GM20000 (cell line): ENCODE data around the gene MEIS2.

Experiments used
- DNase-seq: peaks from one replicate; pipeline ENCODE4 v3.0.0; 2012; ENCODE audit warnings: low spot score
- TF ChIP-seq, protein P1 (sequence below): IDR thresholded peaks from 2 replicates; pipeline ENCODE4 v1.5.1; 2012; ENCODE audit warnings: mild to moderate bottlenecking, control low read depth; ENCODE audit errors: extremely low read depth, missing control alignments

Gene MEIS2

DNA sequence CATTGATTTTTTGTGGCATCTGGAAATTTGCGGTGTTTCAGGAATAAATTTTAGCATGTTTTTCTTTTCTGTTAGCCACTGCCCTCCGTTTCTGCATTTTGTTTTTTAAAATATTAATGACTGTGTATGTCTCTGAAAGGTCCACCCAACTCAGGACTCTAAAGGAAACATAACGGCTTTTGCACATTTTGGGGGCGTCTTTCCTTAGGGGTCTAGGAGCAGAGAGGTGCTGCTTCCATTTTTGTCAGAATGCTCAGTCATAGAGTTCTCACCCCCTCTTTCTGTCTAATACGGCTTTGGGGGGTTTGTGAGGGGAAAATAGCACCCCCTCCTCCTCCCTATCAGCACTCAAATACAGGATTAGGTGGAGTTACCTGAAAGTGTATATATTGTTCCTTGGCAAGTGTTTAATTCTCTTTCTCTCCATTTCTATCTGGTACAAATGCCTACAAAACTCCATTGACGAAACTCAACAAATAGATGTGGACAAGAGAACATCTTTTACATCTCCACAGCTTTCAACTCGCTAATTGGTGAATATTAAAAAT lies 219.4 kb downstream of the MEIS2 start:
- DNase-seq, result no peak
- TF ChIP-seq, protein P1, sequence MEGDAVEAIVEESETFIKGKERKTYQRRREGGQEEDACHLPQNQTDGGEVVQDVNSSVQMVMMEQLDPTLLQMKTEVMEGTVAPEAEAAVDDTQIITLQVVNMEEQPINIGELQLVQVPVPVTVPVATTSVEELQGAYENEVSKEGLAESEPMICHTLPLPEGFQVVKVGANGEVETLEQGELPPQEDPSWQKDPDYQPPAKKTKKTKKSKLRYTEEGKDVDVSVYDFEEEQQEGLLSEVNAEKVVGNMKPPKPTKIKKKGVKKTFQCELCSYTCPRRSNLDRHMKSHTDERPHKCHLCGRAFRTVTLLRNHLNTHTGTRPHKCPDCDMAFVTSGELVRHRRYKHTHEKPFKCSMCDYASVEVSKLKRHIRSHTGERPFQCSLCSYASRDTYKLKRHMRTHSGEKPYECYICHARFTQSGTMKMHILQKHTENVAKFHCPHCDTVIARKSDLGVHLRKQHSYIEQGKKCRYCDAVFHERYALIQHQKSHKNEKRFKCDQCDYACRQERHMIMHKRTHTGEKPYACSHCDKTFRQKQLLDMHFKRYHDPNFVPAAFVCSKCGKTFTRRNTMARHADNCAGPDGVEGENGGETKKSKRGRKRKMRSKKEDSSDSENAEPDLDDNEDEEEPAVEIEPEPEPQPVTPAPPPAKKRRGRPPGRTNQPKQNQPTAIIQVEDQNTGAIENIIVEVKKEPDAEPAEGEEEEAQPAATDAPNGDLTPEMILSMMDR, result no peak

DNA sequence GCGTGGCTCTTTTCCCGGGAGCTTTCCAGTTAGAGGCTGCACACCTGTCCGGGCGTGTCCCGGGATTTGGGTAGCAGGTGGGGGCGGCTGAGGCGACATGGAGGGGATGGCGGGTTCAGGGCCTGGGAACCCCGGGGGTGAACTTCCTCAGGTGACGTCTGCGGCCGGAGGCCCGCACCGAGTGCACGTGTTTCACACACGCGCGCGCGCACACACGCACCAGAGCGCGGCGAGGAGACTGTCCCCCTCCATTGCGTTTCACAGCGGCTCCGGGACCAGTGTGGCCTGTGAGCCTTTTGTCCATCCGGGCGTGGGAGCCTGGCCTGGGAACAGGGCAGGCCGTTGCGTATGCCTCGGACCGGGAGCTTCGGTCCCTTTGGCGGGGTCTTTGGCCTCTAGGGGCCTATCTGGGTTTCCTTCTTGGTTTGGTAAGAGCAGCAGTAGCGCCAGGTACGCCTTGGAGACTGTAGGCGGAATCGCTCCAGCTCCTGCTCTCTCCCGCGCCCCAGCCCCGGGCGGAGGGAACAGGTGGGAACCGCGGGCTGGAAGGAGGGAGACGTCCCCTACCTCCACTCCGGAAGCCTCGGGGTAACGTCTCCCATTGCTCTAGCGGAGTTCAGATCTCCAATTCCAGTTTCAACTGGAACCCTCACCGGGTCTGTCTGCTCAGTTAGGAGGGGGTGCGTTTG lies 220.0 kb downstream of the MEIS2 start:
- no peak for DNase-seq

DNA sequence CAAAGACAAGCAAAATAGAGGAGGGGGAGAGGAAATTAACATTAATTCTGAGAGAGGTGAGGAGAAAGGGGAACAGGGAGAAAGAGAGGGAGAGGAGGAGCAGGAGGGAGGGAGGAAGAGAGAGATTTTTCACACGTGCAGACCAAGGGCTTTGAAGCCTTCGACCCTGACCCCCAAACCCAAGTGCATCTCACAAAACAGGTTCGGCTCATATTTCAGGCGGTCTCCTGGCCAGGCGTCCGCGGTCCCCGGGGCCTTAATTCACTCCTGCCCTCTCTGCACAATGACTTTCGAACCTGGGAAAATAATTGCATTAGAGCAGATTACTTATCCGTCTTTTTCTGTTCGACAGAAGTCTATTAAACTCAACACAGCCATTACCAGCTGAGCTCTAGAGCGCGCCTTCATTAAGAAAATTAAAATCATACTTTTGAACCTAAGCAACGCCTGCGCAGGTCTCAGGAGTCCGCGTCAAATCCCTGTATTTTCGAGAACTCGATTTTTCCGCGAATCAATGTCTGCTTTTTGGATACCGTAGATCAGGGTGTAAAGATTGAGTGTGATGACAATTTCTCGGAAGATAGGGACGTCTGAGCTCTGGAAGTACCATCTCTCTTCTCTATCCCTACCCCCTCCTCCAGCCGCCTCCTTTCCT lies 220.7 kb downstream of the MEIS2 start:
- TF ChIP-seq, protein P1, result no peak
- DNase-seq, result no peak

More for the DNA sequence above, 220.0 kb downstream of the MEIS2 start:
- TF ChIP-seq, protein P1, result no peak

DNA sequence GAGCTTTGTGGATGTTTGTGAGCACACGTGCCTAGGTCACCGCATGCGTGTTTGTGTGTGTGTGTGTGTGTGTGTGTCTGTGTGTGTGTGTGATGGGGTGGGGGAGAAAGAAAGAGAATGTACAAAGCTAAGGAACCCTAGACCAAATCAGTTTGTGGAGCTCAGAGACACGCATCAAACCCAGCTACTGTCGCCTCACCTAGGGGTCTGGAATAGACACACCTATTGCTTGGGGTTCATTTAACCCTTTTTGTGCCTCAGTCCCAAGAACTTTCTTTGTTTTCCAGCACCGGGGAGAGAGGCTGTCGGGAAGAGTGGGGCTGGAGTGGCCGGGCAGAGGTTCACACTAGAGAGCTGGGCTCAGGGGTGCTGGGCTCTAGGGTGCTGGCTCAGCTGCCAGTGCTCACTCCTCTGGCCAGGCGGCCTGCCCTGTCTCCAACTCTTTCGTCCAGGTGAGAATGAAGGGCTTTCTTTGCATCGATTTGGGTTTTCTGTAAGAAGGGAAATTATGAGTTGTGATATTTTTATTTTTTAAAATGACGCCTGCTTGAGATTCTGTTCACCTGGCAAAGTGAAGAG lies 221.6 kb downstream of the MEIS2 start:
- no peak for DNase-seq
- TF ChIP-seq, protein P1, result no peak

DNA sequence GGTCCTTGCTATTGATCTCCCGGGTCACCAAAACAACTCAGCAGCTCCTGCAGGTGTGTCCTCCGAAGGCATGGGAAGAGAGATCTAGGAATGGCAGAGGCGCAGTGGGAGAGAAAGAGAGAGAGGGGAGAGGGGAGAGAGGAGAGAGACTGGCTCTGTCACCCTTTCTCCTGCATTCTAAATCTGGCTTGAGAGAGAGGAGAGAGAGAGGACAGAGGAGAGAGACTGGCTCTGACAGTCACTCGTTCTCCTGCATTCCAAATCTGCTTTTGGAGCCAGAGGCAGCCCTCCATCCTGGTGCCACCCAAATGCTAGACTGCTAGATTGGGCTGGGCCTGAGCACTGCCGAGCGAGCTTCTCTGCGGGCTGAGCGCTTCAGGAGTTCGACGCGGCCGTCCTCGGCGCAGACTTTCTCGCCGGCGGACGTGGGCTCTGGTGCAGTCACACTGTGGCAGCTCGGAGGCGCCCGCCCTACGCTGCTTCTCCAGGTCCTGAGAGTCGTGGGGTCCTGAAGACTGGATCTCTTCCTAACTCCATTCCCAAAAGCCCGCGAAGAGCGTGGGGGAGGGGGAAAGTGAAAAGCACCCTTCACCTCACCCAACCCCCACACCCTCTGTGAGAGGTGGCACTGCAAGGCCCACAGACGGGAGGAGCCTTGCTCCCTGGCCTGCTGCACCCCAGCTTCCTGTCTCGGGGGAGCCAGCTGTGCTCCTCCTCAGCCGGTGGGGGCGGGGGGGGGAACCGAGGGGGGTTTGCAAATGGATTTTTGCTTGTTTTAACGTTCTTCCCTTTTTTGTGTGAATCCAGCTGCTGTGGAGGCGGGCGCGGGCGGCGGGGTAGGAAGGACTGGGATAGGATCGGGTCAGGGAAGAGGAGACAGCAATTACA lies 222.3 kb downstream of the MEIS2 start:
- TF ChIP-seq, protein P1, result no peak
- DNase-seq, result no peak

DNA sequence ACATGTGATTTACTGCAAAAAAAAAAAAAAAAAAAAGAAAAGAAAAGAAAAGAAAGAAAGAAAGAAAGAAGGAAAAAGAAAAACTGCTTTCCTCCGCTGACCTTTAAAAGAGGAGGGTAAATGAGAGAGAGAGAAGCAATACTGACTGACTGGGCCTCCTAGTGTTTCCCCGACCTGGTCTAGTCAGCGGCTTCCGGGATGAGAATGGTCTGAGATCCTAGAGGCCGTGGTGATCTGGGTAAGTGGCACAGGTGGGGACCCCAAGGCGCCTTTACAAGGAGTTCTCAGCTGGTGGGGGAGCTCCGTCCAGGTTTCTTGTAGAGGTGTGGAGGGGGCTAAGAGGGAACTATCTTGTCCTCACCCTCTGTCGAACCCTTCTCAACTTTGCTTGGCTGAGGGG lies 223.1 kb downstream of the MEIS2 start:
- TF ChIP-seq, protein P1, result no peak
- DNase-seq, result no peak
